Measurements from ENCODE around the gene PTPN20. TPM values are rescaled to one million over a fixed set of nuclear protein-coding genes. Genes with fewer than 3 reads are reported as not detected.
"Not testable (repeated sequence)": the region's sequence is repeated elsewhere in the genome, so short reads cannot be mapped to it uniquely, and the experiment has no call there.

The PTPN20 gene
- total RNA-seq, 1 experiment from 2014 or later: not detected

GRCh38 chr10:46925853-46926252 lies 14.6 kb downstream of the PTPN20 start:
- not testable (repeated sequence) for H3K27ac Mint-ChIP-seq; H2AFZ ChIP-seq (ENCODE audit: low read length); H3K9me3 ChIP-seq (ENCODE audit: control insufficient read depth, low read depth, low read length); H2AK5ac ChIP-seq (ENCODE audit: insufficient read length, low read length); H3K27ac ChIP-seq (ENCODE audit: insufficient read length, low read depth, low read length); H3T11ph ChIP-seq (ENCODE audit: low read length); H3K23ac ChIP-seq (ENCODE audit: insufficient read length, low read depth, low read length); H4K8ac ChIP-seq (replicated peaks; ENCODE audit: insufficient read length, low read depth, low read length); H3K4me1 Mint-ChIP-seq; H3K36me3 Mint-ChIP-seq (ENCODE audit: insufficient read depth in 1 of 3, low read depth in 3 of 3); H2BK12ac ChIP-seq (ENCODE audit: insufficient read length, low read depth, low read length); H3K4me1 ChIP-seq (ENCODE audit: insufficient read depth, low read length); H2BK15ac ChIP-seq (ENCODE audit: low read depth, low read length); H3K9me3 Mint-ChIP-seq; H3K4ac ChIP-seq (ENCODE audit: low read depth, low read length); H4K91ac ChIP-seq (ENCODE audit: insufficient read length, low read depth, low read length); DNase-seq; H3K4me3 Mint-ChIP-seq; H2BK20ac ChIP-seq (ENCODE audit: low read depth, low read length, poor library complexity, severe bottlenecking); H3K23me2 ChIP-seq (ENCODE audit: insufficient read length, low read depth, low read length, poor library complexity, severe bottlenecking); H4K5ac ChIP-seq (ENCODE audit: insufficient read length, low read depth, low read length); H3K14ac ChIP-seq (ENCODE audit: insufficient read depth, low read length); H3K56ac ChIP-seq (ENCODE audit: insufficient read length, low read depth, low read length); H2BK120ac ChIP-seq (ENCODE audit: low read depth, low read length, poor library complexity, severe bottlenecking); H2BK5ac ChIP-seq (ENCODE audit: insufficient read length, low read length); H3K27me3 Mint-ChIP-seq (ENCODE audit: low read depth); H3K4me2 ChIP-seq (ENCODE audit: insufficient read depth, insufficient read length, low read length); H3K18ac ChIP-seq (ENCODE audit: insufficient read length, low read depth, low read length); H3K27me3 ChIP-seq (ENCODE audit: insufficient read depth, low read length); H3K79me2 ChIP-seq (ENCODE audit: insufficient read depth, low read length); H4K20me1 ChIP-seq (ENCODE audit: control insufficient read depth, insufficient read depth, insufficient read length); H3K9ac ChIP-seq (ENCODE audit: extremely low read depth, insufficient read length, low read length); H3K79me1 ChIP-seq (ENCODE audit: insufficient read depth, low read depth, low read length, poor library complexity, severe bottlenecking)
- no CpG with 5 or more reads among the region's 2 CpGs for WGBS (ENCODE audit: extremely low coverage, insufficient read length, low lambda C conversion rate)
- TF ChIP-seq, protein P1, sequence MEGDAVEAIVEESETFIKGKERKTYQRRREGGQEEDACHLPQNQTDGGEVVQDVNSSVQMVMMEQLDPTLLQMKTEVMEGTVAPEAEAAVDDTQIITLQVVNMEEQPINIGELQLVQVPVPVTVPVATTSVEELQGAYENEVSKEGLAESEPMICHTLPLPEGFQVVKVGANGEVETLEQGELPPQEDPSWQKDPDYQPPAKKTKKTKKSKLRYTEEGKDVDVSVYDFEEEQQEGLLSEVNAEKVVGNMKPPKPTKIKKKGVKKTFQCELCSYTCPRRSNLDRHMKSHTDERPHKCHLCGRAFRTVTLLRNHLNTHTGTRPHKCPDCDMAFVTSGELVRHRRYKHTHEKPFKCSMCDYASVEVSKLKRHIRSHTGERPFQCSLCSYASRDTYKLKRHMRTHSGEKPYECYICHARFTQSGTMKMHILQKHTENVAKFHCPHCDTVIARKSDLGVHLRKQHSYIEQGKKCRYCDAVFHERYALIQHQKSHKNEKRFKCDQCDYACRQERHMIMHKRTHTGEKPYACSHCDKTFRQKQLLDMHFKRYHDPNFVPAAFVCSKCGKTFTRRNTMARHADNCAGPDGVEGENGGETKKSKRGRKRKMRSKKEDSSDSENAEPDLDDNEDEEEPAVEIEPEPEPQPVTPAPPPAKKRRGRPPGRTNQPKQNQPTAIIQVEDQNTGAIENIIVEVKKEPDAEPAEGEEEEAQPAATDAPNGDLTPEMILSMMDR (conservative IDR thresholded peaks at IDR 0.05): peak; percentile 42

GRCh38 chr10:46928810-46929209 lies 17.6 kb downstream of the PTPN20 start:
- H3K79me1 ChIP-seq (ENCODE audit: insufficient read depth, low read depth, low read length, poor library complexity, severe bottlenecking); H3K79me2 ChIP-seq (ENCODE audit: insufficient read depth, low read length); H3K4ac ChIP-seq (ENCODE audit: low read depth, low read length); H4K5ac ChIP-seq (ENCODE audit: insufficient read length, low read depth, low read length); H2BK120ac ChIP-seq (ENCODE audit: low read depth, low read length, poor library complexity, severe bottlenecking); H3K4me3 Mint-ChIP-seq; H3K27ac ChIP-seq (ENCODE audit: insufficient read length, low read depth, low read length); H2AFZ ChIP-seq (ENCODE audit: low read length); H3K14ac ChIP-seq (ENCODE audit: insufficient read depth, low read length); H2BK5ac ChIP-seq (ENCODE audit: insufficient read length, low read length); H4K91ac ChIP-seq (ENCODE audit: insufficient read length, low read depth, low read length); H3K23ac ChIP-seq (ENCODE audit: insufficient read length, low read depth, low read length); H3K27ac Mint-ChIP-seq; H3K4me1 ChIP-seq (ENCODE audit: insufficient read depth, low read length); H3K9ac ChIP-seq (ENCODE audit: extremely low read depth, insufficient read length, low read length); H2BK20ac ChIP-seq (ENCODE audit: low read depth, low read length, poor library complexity, severe bottlenecking); H2AK5ac ChIP-seq (ENCODE audit: insufficient read length, low read length); DNase-seq; H3T11ph ChIP-seq (ENCODE audit: low read length); H2BK12ac ChIP-seq (ENCODE audit: insufficient read length, low read depth, low read length); H3K4me1 Mint-ChIP-seq; H4K20me1 ChIP-seq (ENCODE audit: control insufficient read depth, insufficient read depth, insufficient read length); H3K56ac ChIP-seq (ENCODE audit: insufficient read length, low read depth, low read length); H3K23me2 ChIP-seq (ENCODE audit: insufficient read length, low read depth, low read length, poor library complexity, severe bottlenecking); H3K9me3 Mint-ChIP-seq; H3K18ac ChIP-seq (ENCODE audit: insufficient read length, low read depth, low read length); H3K36me3 Mint-ChIP-seq (ENCODE audit: insufficient read depth in 1 of 3, low read depth in 3 of 3); H2BK15ac ChIP-seq (ENCODE audit: low read depth, low read length); H3K4me2 ChIP-seq (ENCODE audit: insufficient read depth, insufficient read length, low read length); H3K27me3 Mint-ChIP-seq (ENCODE audit: low read depth); H3K27me3 ChIP-seq (ENCODE audit: insufficient read depth, low read length); H3K9me3 ChIP-seq (ENCODE audit: control insufficient read depth, low read depth, low read length); H4K8ac ChIP-seq (replicated peaks; ENCODE audit: insufficient read length, low read depth, low read length): not testable (repeated sequence)

All from H9 (cell line).